Measurements from ENCODE around the gene ZMYM4.

ZMYM4 gene

DNA sequence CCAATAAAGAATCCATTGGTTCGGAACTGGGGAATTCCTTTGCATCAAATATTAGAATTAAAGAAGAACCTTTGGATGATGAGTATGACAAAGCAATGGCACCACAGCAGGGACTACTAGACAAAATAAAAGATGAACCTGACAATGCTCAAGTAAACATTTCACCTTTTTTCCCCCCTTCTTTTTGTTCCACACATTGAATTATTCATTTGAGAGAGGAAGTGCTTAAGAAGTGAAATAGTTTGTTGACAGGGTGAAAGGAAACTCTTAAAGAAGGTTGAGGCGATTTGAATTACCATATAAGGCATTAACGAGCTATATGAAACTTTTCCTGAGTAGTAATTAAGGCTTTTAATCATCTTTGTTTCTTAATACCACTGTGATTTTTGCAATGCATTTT lies 93.1 kb downstream of the ZMYM4 start:
- Histone ChIP-seq H3K9me2 (replicated peaks; ENCODE audit: low read depth, low read length) (no peaks in the 10 kb centered on the region), H3K79me2 (ENCODE audit: insufficient read depth, low read length) (peaks cover 6% of the 10 kb centered on the region; the same call in 1 of the 2 replicates), H4K20me1 (ENCODE audit: insufficient read depth, low read length, poor library complexity, severe bottlenecking) (peaks cover 3% of the 10 kb centered on the region), H2AFZ (ENCODE audit: low read length) (no peak overlapping the region), H3K4me1 (ENCODE audit: insufficient read depth, low read length, poor library complexity, severe bottlenecking) (peaks cover 12% of the 10 kb centered on the region), H3K9ac (ENCODE audit: low read depth, low read length, poor library complexity, severe bottlenecking) (no peak overlapping the region), H3K4me2 (ENCODE audit: low read depth, low read length, poor library complexity, severe bottlenecking) (peak overlapping the region; percentile 50), H3K36me3 (ENCODE audit: insufficient read depth, low read length) (peaks cover 26% of the 10 kb centered on the region; the same call in 1 of the 2 replicates), H3F3A (ENCODE audit: low read depth) (no peaks in the 10 kb centered on the region), H3K27me3 (ENCODE audit: insufficient read depth, low read length, poor library complexity, severe bottlenecking) (no peaks in the 10 kb centered on the region), H3K4me3 (ENCODE audit: low read length, poor library complexity, severe bottlenecking) (peak overlapping the region; percentile 37), H3K9me3 (ENCODE audit: insufficient read depth, low read depth, low read length) (no peaks in the 10 kb centered on the region)
- no peak for TF ChIP-seq EZH2phosphoT487 (IDR thresholded peaks at IDR 0.05; ENCODE audit: borderline replicate concordance)
- TF ChIP-seq, protein P1, sequence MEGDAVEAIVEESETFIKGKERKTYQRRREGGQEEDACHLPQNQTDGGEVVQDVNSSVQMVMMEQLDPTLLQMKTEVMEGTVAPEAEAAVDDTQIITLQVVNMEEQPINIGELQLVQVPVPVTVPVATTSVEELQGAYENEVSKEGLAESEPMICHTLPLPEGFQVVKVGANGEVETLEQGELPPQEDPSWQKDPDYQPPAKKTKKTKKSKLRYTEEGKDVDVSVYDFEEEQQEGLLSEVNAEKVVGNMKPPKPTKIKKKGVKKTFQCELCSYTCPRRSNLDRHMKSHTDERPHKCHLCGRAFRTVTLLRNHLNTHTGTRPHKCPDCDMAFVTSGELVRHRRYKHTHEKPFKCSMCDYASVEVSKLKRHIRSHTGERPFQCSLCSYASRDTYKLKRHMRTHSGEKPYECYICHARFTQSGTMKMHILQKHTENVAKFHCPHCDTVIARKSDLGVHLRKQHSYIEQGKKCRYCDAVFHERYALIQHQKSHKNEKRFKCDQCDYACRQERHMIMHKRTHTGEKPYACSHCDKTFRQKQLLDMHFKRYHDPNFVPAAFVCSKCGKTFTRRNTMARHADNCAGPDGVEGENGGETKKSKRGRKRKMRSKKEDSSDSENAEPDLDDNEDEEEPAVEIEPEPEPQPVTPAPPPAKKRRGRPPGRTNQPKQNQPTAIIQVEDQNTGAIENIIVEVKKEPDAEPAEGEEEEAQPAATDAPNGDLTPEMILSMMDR (conservative IDR thresholded peaks at IDR 0.05; ENCODE audit: low read length): no peak

DNA sequence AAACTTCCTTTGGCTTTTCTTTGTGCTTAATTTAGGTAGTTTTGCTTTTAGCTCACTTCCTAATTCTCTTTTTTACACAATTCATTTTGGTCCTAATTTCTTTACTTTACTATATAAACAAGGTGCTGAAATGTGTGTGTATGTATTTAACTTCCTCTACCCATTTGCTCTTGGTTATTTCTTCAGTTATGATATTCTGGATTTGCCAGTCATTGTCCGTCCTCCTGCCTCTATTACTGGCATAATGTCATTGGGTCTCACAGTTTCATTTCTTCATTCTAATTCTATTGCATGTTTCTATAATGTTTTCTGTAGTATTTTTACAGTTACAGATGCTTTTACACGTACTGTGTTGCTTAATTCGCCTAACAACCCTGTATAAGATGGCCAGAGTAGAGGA lies 96.2 kb downstream of the ZMYM4 start:
- Histone ChIP-seq H3K4me3 (ENCODE audit: low read length, poor library complexity, severe bottlenecking) (no peak overlapping the region), H3K36me3 (ENCODE audit: insufficient read depth, low read length) (peaks cover 19% of the 10 kb centered on the region; the same call in 1 of the 2 replicates), H2AFZ (ENCODE audit: low read length) (no peak overlapping the region), H3K9me3 (ENCODE audit: insufficient read depth, low read depth, low read length) (no peaks in the 10 kb centered on the region), H3K9me2 (replicated peaks; ENCODE audit: low read depth, low read length) (no peaks in the 10 kb centered on the region), H3F3A (ENCODE audit: low read depth) (peaks cover 1% of the 10 kb centered on the region), H3K4me2 (ENCODE audit: low read depth, low read length, poor library complexity, severe bottlenecking) (no peak overlapping the region), H4K20me1 (ENCODE audit: insufficient read depth, low read length, poor library complexity, severe bottlenecking) (peaks cover 3% of the 10 kb centered on the region), H3K79me2 (ENCODE audit: insufficient read depth, low read length) (peaks cover 10% of the 10 kb centered on the region; the same call in 1 of the 2 replicates), H3K27me3 (ENCODE audit: insufficient read depth, low read length, poor library complexity, severe bottlenecking) (no peaks in the 10 kb centered on the region), H3K4me1 (ENCODE audit: insufficient read depth, low read length, poor library complexity, severe bottlenecking) (peaks cover 26% of the 10 kb centered on the region), H3K9ac (ENCODE audit: low read depth, low read length, poor library complexity, severe bottlenecking) (no peak overlapping the region)
- TF ChIP-seq EZH2phosphoT487 (IDR thresholded peaks at IDR 0.05; ENCODE audit: borderline replicate concordance): no peak
- TF ChIP-seq, protein P1 (conservative IDR thresholded peaks at IDR 0.05; ENCODE audit: low read length): no peak

- Histone ChIP-seq H4K20me1 (ENCODE audit: insufficient read depth, low read length, poor library complexity, severe bottlenecking) (no peaks in the 10 kb centered on the region), H3K9me2 (replicated peaks; ENCODE audit: low read depth, low read length) (no peaks in the 10 kb centered on the region), H3K79me2 (ENCODE audit: insufficient read depth, low read length) (peaks cover 5% of the 10 kb centered on the region; the same call in 1 of the 2 replicates), H3F3A (ENCODE audit: low read depth) (peaks cover 9% of the 10 kb centered on the region), H3K36me3 (ENCODE audit: insufficient read depth, low read length) (peaks cover 10% of the 10 kb centered on the region; the same call in 1 of the 2 replicates), H2AFZ (ENCODE audit: low read length) (no peak overlapping the region), H3K4me2 (ENCODE audit: low read depth, low read length, poor library complexity, severe bottlenecking) (no peak overlapping the region), H3K9me3 (ENCODE audit: insufficient read depth, low read depth, low read length) (no peaks in the 10 kb centered on the region), H3K27me3 (ENCODE audit: insufficient read depth, low read length, poor library complexity, severe bottlenecking) (no peaks in the 10 kb centered on the region), H3K4me3 (ENCODE audit: low read length, poor library complexity, severe bottlenecking) (no peak overlapping the region), H3K4me1 (ENCODE audit: insufficient read depth, low read length, poor library complexity, severe bottlenecking) (peaks cover 41% of the 10 kb centered on the region), H3K9ac (ENCODE audit: low read depth, low read length, poor library complexity, severe bottlenecking) (no peak overlapping the region)
- TF ChIP-seq, protein P1 (conservative IDR thresholded peaks at IDR 0.05; ENCODE audit: low read length): no peak
- no peak for TF ChIP-seq EZH2phosphoT487 (IDR thresholded peaks at IDR 0.05; ENCODE audit: borderline replicate concordance)
These were observed 99.4 kb downstream of the ZMYM4 start for GRCh38 chr1:35367914-35368313.
